Suprapubic skin (tissue), 4 donors: ENCODE measurements around the gene KCTD5. TPM values are rescaled to one million over a fixed set of nuclear protein-coding genes. Genes with fewer than 3 reads are reported as not detected.

ENCODE experiments used
- DNase-seq, 2 donors: peaks; one replicate each; pipeline ENCODE4 v3.0.0-alpha.2; 2019; ENCODE audit warnings: low spot score in 2 of 2
- H3K27ac ChIP-seq: fragments of 200-600 bp; sonication (generic); one replicate; pipeline ENCODE4 v1.5.1; 2019
- H3K27me3 ChIP-seq: fragments of 200-600 bp; sonication (generic); one replicate; pipeline ENCODE4 v1.5.1; 2019
- H3K36me3 ChIP-seq: fragments of 200-600 bp; sonication (generic); one replicate; pipeline ENCODE4 v1.5.1; 2019
- H3K4me1 ChIP-seq: fragments of 200-600 bp; sonication (generic); one replicate; pipeline ENCODE4 v1.5.1; 2019
- H3K4me3 ChIP-seq: fragments of 200-600 bp; sonication (generic); one replicate; pipeline ENCODE4 v1.5.1; 2019; ENCODE audit warnings: mild to moderate bottlenecking
- H3K9me3 ChIP-seq: fragments of 200-600 bp; sonication (generic); one replicate; pipeline ENCODE4 v1.5.1; 2019
- CTCF ChIP-seq, 2 donors: fragments of 200-600 bp in 1 of 2; fragments of 450-650 bp in 1 of 2; sonication (generic) in 1 of 2; IDR thresholded peaks; one replicate each; pipeline ENCODE4 v1.5.1; 2016 to 2019; ENCODE audit warnings: antibody characterized with exemption in 2 of 2, mild to moderate bottlenecking in 1 of 2, moderate library complexity in 1 of 2
- EP300 ChIP-seq: sonication (generic); formaldehyde crosslinking; IDR thresholded peaks from one replicate; pipeline ENCODE4 v1.6.1; 2017; ENCODE audit warnings: antibody characterized with exemption
- POLR2A ChIP-seq, 2 donors: fragments of 450-650 bp; IDR thresholded peaks; one replicate each; pipeline ENCODE4 v1.6.1; 2017; ENCODE audit warnings: antibody characterized with exemption in 2 of 2, mild to moderate bottlenecking in 2 of 2, moderate library complexity in 2 of 2
- POLR2AphosphoS5 ChIP-seq, 3 donors: sonication (generic); formaldehyde crosslinking; IDR thresholded peaks; one replicate each; pipeline ENCODE4 v1.6.1; 2017; ENCODE audit warnings: antibody characterized with exemption in 3 of 3
- WGBS: methylation state at CpG from one replicate; pipeline ENCODE4 v1.1.5; 2018; 5-methylcytosine and 5-hydroxymethylcytosine counted together
- total RNA-seq, 4 donors: library from RNA; depleted of rRNA; stranded (reverse); fragments of >200 nt; gene quantifications; one replicate each; pipeline ENCODE4 v1.1.0, GENCODE V29; 2016

Gene KCTD5
- total RNA-seq, 4 donors from 2014 or later: 46.3 to 84.4 (median 53.0) TPM

- no peaks in the 10 kb centered on the region for H3K4me1 ChIP-seq
- H3K9me3 ChIP-seq: no peaks in the 10 kb centered on the region
- TF ChIP-seq EP300: no peak
- 88% methylated on average over 3 of the region's 13 CpGs for WGBS
- no peaks in the 10 kb centered on the region for H3K27me3 ChIP-seq
- H3K36me3 ChIP-seq: peaks cover 100% of the 10 kb centered on the region
- H3K27ac ChIP-seq: no peak overlapping the region
- no peak for DNase-seq
- no peak overlapping the region for H3K4me3 ChIP-seq
Measured at GRCh38 chr16:2702438-2702825, 20.1 kb downstream of the KCTD5 start.

- TF ChIP-seq POLR2A (IDR thresholded peaks at IDR 0.05) (no peak), CTCF (IDR thresholded peaks at IDR 0.05) (no peak), EP300 (no peak)
- peaks cover 100% of the 10 kb centered on the region for H3K36me3 ChIP-seq
- H3K4me1 ChIP-seq: no peaks in the 10 kb centered on the region
- H3K27me3 ChIP-seq: no peaks in the 10 kb centered on the region
- no peak overlapping the region for H3K4me3 ChIP-seq
- no peaks in the 10 kb centered on the region for H3K9me3 ChIP-seq
- 78% methylated on average over 9 of the region's 28 CpGs for WGBS
- DNase-seq: no peak
- no peak overlapping the region for H3K27ac ChIP-seq
Measured at GRCh38 chr16:2702871-2703745, 20.8 kb downstream of the KCTD5 start.

GRCh38 chr16:2704166-2704982 is 22.1 kb downstream of the KCTD5 start:
- Histone ChIP-seq H3K4me1 (no peaks in the 10 kb centered on the region), H3K27ac (no peak overlapping the region), H3K27me3 (no peaks in the 10 kb centered on the region), H3K36me3 (peaks cover 100% of the 10 kb centered on the region), H3K9me3 (no peaks in the 10 kb centered on the region), H3K4me3 (no peak overlapping the region)
- DNase-seq: no peak
- TF ChIP-seq POLR2A (IDR thresholded peaks at IDR 0.05): no peak
- no peak for TF ChIP-seq CTCF (IDR thresholded peaks at IDR 0.05)
- TF ChIP-seq POLR2AphosphoS5 (IDR thresholded peaks at IDR 0.05): no peak
- no peak for TF ChIP-seq EP300
- WGBS: 93% methylated on average over 14 of the region's 33 CpGs

GRCh38 chr16:2704983-2705275 is 22.6 kb downstream of the KCTD5 start:
- Histone ChIP-seq H3K9me3 (no peaks in the 10 kb centered on the region), H3K27me3 (no peaks in the 10 kb centered on the region), H3K36me3 (peaks cover 99% of the 10 kb centered on the region), H3K4me3 (no peak overlapping the region), H3K27ac (no peak overlapping the region), H3K4me1 (no peaks in the 10 kb centered on the region)
- TF ChIP-seq POLR2A (IDR thresholded peaks at IDR 0.05): no peak
- TF ChIP-seq CTCF (IDR thresholded peaks at IDR 0.05): no peak
- TF ChIP-seq POLR2AphosphoS5 (IDR thresholded peaks at IDR 0.05): no peak
- no peak for TF ChIP-seq EP300
- DNase-seq: no peak
- no CpG with 5 or more reads among the region's 14 CpGs for WGBS

- TF ChIP-seq EP300 (no peak), CTCF (IDR thresholded peaks at IDR 0.05) (no peak), POLR2A (IDR thresholded peaks at IDR 0.05) (no peak)
- no peaks in the 10 kb centered on the region for H3K9me3 ChIP-seq
- H3K4me3 ChIP-seq: no peak overlapping the region
- DNase-seq: no peak
- no peaks in the 10 kb centered on the region for H3K27me3 ChIP-seq
- peaks cover 95% of the 10 kb centered on the region for H3K36me3 ChIP-seq
- H3K27ac ChIP-seq: no peak overlapping the region
- peaks cover 3% of the 10 kb centered on the region for H3K4me1 ChIP-seq
- WGBS: no CpG with 5 or more reads among the region's 10 CpGs
Measured at GRCh38 chr16:2705351-2705750, 23.0 kb downstream of the KCTD5 start.
